GM23338 (cell line): ENCODE measurements around the gene WNK2. TPM values are rescaled to one million over a fixed set of nuclear protein-coding genes. Genes with fewer than 3 reads are reported as not detected.

Experiments used
- CREB1 ChIP-seq: fragments of 250-450 bp; sonication (Bioruptor Pico); IDR thresholded peaks from 2 replicates; pipeline ENCODE4 v1.5.0; 2020; ENCODE audit warnings: low read depth, mild to moderate bottlenecking, moderate library complexity
- CTCF ChIP-seq, 2 experiments: fragments of 200-600 bp in 1 of 2; sonication (generic) in 1 of 2; conservative IDR thresholded peaks; 2 replicates each; pipeline versions ENCODE4 v1.5.1 to v1.6.1; 2016 to 2017; ENCODE audit warnings: antibody characterized with exemption in 2 of 2, low read depth in 2 of 2, mild to moderate bottlenecking in 2 of 2, moderate library complexity in 1 of 2
- ETS1 ChIP-seq: IDR thresholded peaks from 2 replicates; pipeline ENCODE4 v1.6.1; 2016; ENCODE audit warnings: antibody characterized with exemption
- EZH2phosphoT487 ChIP-seq: fragments of 200-600 bp; sonication (generic); IDR thresholded peaks from one replicate; pipeline ENCODE4 v1.8.1; 2018; ENCODE audit warnings: antibody characterized with exemption; ENCODE audit not compliant: unreplicated experiment
- REST ChIP-seq: IDR thresholded peaks from one replicate; pipeline ENCODE4 v1.6.1; 2018; ENCODE audit warnings: antibody characterized with exemption; ENCODE audit not compliant: unreplicated experiment
- ZNF114 ChIP-seq: fragments of 250-450 bp; sonication (Bioruptor Pico); IDR thresholded peaks from 2 replicates; pipeline ENCODE4 v1.5.0; 2020; ENCODE audit warnings: mild to moderate bottlenecking, moderate library complexity
- ZNF462 ChIP-seq: fragments of 250-450 bp; sonication (Bioruptor Pico); IDR thresholded peaks from 2 replicates; pipeline ENCODE4 v1.5.0; 2020; ENCODE audit warnings: mild to moderate bottlenecking, moderate library complexity
- polyA plus RNA-seq: library from polyadenylated mRNA; unstranded; fragments of >200 nt; fragmentation: Nextera tagmentation; extraction: Ambion mirVana; gene quantifications from 2 replicates; pipeline ENCODE4 v1.2.1, GENCODE V29; 2016
- total RNA-seq: library from RNA; depleted of rRNA; stranded (reverse); fragments of >200 nt; shearing (Covaris generic); gene quantifications from 2 replicates; pipeline ENCODE4 v1.2.3, GENCODE V29; 2014

The WNK2 gene
- total and polyA plus RNA-seq, 2 experiments from 2014 or later: 56.4 to 102 TPM

GRCh38 chr9:93240891-93241334, 57.0 kb downstream of the WNK2 start (continued):
- TF ChIP-seq ZNF462 (CRISPR knock-in tag) (no peak), EZH2phosphoT487 (no peak), CTCF (conservative IDR thresholded peaks at IDR 0.05; ENCODE audit: low read depth in 2 of 2) (no peak), ZNF114 (CRISPR knock-in tag) (no peak), REST (no peak), CREB1 (no peak), ETS1 (no peak)
